Measurements from ENCODE around the gene IGF1R. TPM values are rescaled to one million over a fixed set of nuclear protein-coding genes. Genes with fewer than 3 reads are reported as not detected.

The IGF1R gene
- total and polyA plus RNA-seq, 4 experiments from 2014 or later: 0.45 to 49.2 (median 25.1) TPM

DNA sequence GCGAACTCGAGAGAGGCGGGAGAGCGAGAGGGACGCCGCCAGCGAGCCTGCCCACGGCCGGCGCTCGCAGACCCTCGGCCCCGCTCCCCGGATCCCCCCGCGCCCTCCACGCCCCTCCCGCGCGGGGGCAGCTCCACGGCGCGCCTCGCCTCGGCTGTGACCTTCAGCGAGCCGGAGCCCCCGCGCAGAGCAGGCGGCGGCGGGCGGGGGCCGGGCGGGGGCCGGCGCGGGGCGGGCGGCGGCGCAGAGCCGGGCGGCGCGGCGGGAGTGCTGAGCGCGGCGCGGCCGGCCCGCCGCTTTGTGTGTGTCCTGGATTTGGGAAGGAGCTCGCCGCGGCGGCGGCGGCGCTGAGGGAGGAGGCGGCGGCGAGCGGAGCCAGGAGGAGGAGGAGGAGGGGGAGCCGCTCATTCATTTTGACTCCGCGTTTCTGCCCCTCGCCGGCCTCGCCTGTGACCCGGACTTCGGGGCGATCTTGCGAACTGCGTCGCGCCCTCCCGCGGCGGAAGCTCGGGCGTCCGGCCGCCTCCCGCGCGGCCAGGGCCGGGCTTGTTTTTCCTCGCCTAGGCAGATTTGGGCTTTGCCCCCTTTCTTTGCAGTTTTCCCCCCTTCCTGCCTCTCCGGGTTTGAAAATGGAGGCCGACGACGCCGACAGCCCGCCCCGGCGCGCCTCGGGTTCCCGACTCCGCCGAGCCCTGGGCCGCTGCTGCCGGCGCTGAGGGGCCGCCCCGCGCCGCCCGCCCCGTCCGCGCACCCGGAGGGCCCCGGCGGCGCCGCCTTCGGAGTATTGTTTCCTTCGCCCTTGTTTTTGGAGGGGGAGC, 524 bp downstream of the IGF1R start:
- Histone ChIP-seq H3K27me3 (ENCODE audit: insufficient read depth, low read length) (peaks cover 14% of the 10 kb centered on the region), H3K4me1 (ENCODE audit: insufficient read depth, low read length) (peaks cover 23% of the 10 kb centered on the region), H3K27ac (ENCODE audit: low read depth, low read length) (no peak overlapping the region), H3K4me3 (ENCODE audit: low read length in 2 of 2) (peak overlapping the region in 1 of 2 donors; percentile 59), H3K36me3 (ENCODE audit: insufficient read depth, low read length) (no peaks in the 10 kb centered on the region), H3K9me3 (ENCODE audit: control insufficient read depth in 1 of 2, low read length in 2 of 2) (no peaks in the 10 kb centered on the region)
- Mint-ChIP-seq H3K27ac (peak overlapping the region in 6 of 7 donors; percentile 67 to 91 (median 84)), H3K9me3 (peaks cover 0 to 9% (median 2%) of the 10 kb centered on the region in 8 donors), H3K4me3 (peak overlapping the region; percentile 84 to 88 (median 87)), H3K36me3 (peaks cover 0 to 9% of the 10 kb centered on the region in 2 donors), H3K4me1 (peaks cover 17 to 35% (median 26%) of the 10 kb centered on the region in 4 donors), H3K27me3 (peaks cover 15 to 21% of the 10 kb centered on the region in 2 donors)
- peak; percentile 11 to 35 (median 22) for DNase-seq
- POLR2A ChIA-PET (ENCODE audit: partially characterized antibody): interaction anchor here (1.0 to 1.5 kb wide), 2 partner anchors 9 to 207 kb away, joined by 3 to 4 read pairs; no protein-coding TSS in a partner anchor
- CTCF ChIA-PET (ENCODE audit: partially characterized antibody): interaction anchor here (1.2 to 3.2 kb wide), 2 partner anchors 49 to 206 kb away, joined by 3 to 11 read pairs; no protein-coding TSS in a partner anchor
- intact Hi-C loops (cut with micrococcal nuclease): loop anchor here (5.0 kb wide), 3 partner anchors 47 to 1953 kb away; partner anchors contain the start of genes ASB7, LINS1 and LRRC28

DNA sequence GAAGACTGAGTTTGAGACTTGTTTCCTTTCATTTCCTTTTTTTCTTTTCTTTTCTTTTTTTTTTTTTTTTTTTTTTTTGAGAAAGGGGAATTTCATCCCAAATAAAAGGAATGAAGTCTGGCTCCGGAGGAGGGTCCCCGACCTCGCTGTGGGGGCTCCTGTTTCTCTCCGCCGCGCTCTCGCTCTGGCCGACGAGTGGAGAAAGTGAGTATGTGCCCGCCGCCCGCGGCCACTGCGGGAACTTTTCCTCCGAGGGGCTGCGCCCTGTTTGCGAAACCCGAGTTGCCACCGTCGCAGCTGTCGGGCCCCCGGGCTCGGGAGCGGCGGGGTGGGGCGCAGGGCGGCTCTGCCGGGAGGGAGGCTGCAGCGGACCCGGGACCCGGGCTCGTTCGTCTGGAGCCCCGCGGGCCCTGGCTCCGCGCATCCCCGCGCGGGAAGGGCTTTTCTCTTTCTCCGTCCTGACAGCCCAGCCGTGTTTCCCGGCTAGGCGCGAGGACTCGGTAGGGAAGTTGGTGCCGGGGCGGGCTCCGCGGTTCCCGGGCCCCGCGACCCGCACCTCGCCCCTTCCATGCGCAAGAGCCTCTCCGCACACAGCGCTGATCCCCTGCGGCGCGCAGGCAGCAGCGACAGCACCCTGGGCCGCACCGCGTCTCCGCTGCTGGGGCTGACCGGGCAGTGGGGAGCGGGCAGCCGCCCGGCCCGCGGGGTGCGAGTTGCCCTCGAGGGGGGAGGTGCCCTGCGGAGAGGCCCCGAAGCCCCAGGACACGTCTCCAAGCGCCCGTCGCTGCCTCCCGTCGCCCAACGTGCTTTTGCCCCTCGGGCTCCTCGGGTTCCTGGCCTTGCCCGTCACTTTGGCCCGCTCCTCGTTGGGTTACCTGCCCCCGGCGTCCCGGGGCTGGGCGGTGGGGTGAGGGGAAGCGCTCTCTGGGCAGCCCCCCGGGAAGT, 1.4 kb downstream of the IGF1R start:
- H3K27ac Mint-ChIP-seq: peak overlapping the region in 4 of 7 donors; percentile 90 to 96 (median 94)
- DNase-seq: peak; percentile 22 to 49 (median 30)
- H3K27me3 Mint-ChIP-seq: peaks cover 19 to 25% of the 10 kb centered on the region in 2 donors
- ChIA-PET CTCF (ENCODE audit: partially characterized antibody) (interaction anchor here (1.2 to 3.2 kb wide), 2 partner anchors 131 to 205 kb away, joined by 3 to 11 read pairs; no protein-coding TSS in a partner anchor), POLR2A (ENCODE audit: partially characterized antibody) (interaction anchor here (1.0 to 1.5 kb wide), 3 partner anchors 8 to 206 kb away, joined by 3 to 4 read pairs (median 3); no protein-coding TSS in a partner anchor)
- peaks cover 0 to 9% of the 10 kb centered on the region in 2 donors for H3K36me3 Mint-ChIP-seq
- Histone ChIP-seq H3K27me3 (ENCODE audit: insufficient read depth, low read length) (peaks cover 14% of the 10 kb centered on the region), H3K4me3 (ENCODE audit: low read length in 2 of 2) (peak overlapping the region; percentile 17 to 47), H3K4me1 (ENCODE audit: insufficient read depth, low read length) (peaks cover 23% of the 10 kb centered on the region), H3K36me3 (ENCODE audit: insufficient read depth, low read length) (no peaks in the 10 kb centered on the region), H3K27ac (ENCODE audit: low read depth, low read length) (no peak overlapping the region), H3K9me3 (ENCODE audit: control insufficient read depth in 1 of 2, low read length in 2 of 2) (no peaks in the 10 kb centered on the region)
- peak overlapping the region; percentile 85 to 97 (median 93) for H3K4me3 Mint-ChIP-seq
- H3K9me3 Mint-ChIP-seq: peaks cover 0 to 9% (median 2%) of the 10 kb centered on the region in 8 donors
- H3K4me1 Mint-ChIP-seq: peaks cover 17 to 37% (median 29%) of the 10 kb centered on the region in 4 donors
- intact Hi-C loops (cut with micrococcal nuclease): loop anchor here (5.0 kb wide), 5 partner anchors 47 to 1953 kb away; partner anchors contain the start of genes ASB7, LINS1, LRRC28 and LYSMD4

DNA sequence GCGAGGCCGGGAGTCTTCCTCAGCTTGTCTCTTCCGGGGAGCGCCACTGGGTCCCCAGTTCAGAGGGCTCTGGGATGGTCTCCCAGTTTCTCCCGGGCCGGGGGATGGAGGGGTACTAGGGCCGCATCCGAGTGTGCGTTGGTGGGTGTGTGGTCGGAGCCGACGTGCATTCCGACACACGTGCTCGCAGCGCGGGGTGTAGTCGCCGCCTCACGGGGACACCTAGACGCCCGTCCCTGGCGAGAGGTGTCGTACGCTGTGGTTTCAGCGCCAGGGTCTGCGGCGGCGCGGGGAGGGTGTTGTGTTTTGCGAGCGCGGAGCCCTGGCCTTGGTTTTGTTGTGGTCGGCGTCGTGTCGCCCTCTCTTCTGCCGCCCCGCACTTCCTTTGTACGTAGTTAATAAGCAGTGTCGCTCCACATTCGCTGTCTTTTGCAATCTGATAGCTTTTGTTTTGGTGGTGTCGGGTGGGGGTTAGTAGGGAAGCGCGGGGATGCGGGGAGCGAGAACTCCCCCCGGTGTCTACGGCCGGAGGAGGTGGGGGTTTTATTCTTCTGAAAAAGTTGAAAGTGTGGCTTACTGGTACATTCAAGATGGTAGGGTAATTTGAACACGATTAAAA, 2.2 kb downstream of the IGF1R start:
- POLR2A ChIA-PET (ENCODE audit: partially characterized antibody): interaction anchor here (1.5 kb wide), 1 partner anchor 18 kb away, joined by 3 read pairs; no protein-coding TSS in a partner anchor
- peaks cover 23% of the 10 kb centered on the region for H3K4me1 ChIP-seq (ENCODE audit: insufficient read depth, low read length)
- Mint-ChIP-seq H3K36me3 (peaks cover 0 to 9% of the 10 kb centered on the region in 2 donors), H3K27me3 (peaks cover 22 to 24% of the 10 kb centered on the region in 2 donors), H3K4me1 (peaks cover 17 to 37% (median 29%) of the 10 kb centered on the region in 4 donors), H3K4me3 (peak overlapping the region; percentile 85 to 97 (median 93)), H3K9me3 (peaks cover 0 to 9% (median 2%) of the 10 kb centered on the region in 8 donors), H3K27ac (peak overlapping the region; percentile 90 to 96 (median 91))
- peaks cover 14% of the 10 kb centered on the region for H3K27me3 ChIP-seq (ENCODE audit: insufficient read depth, low read length)
- peak overlapping the region; percentile 8 to 47 for H3K4me3 ChIP-seq (ENCODE audit: low read length in 2 of 2)
- DNase-seq: peak; percentile 44 to 65 (median 56)
- no peaks in the 10 kb centered on the region for H3K9me3 ChIP-seq (ENCODE audit: control insufficient read depth in 1 of 2, low read length in 2 of 2)
- intact Hi-C loops (cut with micrococcal nuclease): loop anchor here (1.0 to 5.0 kb wide), 3 partner anchors 9 to 1082 kb away; partner anchors contain the start of genes LYSMD4 and MEF2A
- H3K27ac ChIP-seq (ENCODE audit: low read depth, low read length): peak overlapping the region; percentile 1
- H3K36me3 ChIP-seq (ENCODE audit: insufficient read depth, low read length): no peaks in the 10 kb centered on the region
- CTCF ChIA-PET (ENCODE audit: partially characterized antibody): interaction anchor here (1.2 to 3.0 kb wide), 2 partner anchors 11 to 131 kb away, joined by 3 to 12 read pairs; no protein-coding TSS in a partner anchor

DNA sequence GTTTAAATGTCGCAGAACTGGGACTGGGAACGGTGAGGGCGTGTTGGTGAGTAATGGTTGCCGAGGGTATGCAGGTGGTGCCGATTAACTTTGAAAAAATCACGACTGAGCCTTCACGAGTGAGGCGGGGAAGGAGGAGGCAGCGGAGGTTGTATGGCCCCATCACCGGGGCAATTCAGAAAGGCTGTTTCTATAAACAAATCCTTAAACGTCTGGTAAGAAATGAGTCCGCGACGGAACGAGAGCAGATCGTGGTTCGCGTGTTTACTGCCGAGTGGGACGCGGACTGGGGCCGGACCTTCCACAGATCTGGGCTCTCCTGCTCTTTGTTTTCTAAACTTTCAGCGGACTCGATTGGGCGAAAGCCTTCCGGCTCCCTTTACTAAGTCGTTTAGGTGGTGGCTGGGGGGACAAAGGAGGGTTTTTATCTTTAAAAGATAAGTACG, 2.7 kb downstream of the IGF1R start:
- H3K4me1 ChIP-seq (ENCODE audit: insufficient read depth, low read length): peaks cover 23% of the 10 kb centered on the region
- peak overlapping the region; percentile 90 to 96 (median 91) for H3K27ac Mint-ChIP-seq
- no peaks in the 10 kb centered on the region for H3K36me3 ChIP-seq (ENCODE audit: insufficient read depth, low read length)
- CTCF ChIA-PET (ENCODE audit: partially characterized antibody): interaction anchor here (1.0 to 3.0 kb wide), 4 partner anchors 9 to 132 kb away, joined by 3 to 12 read pairs (median 3); no protein-coding TSS in a partner anchor
- peak overlapping the region; percentile 27 to 47 for H3K4me3 ChIP-seq (ENCODE audit: low read length in 2 of 2)
- POLR2A ChIA-PET (ENCODE audit: partially characterized antibody): interaction anchor here (1.5 kb wide), 1 partner anchor 17 kb away, joined by 3 read pairs; no protein-coding TSS in a partner anchor
- H3K4me3 Mint-ChIP-seq: peak overlapping the region; percentile 85 to 97 (median 93)
- peak overlapping the region; percentile 1 for H3K27ac ChIP-seq (ENCODE audit: low read depth, low read length)
- peaks cover 14% of the 10 kb centered on the region for H3K27me3 ChIP-seq (ENCODE audit: insufficient read depth, low read length)
- H3K36me3 Mint-ChIP-seq: peaks cover 0 to 9% of the 10 kb centered on the region in 2 donors
- H3K4me1 Mint-ChIP-seq: peaks cover 17 to 37% (median 29%) of the 10 kb centered on the region in 4 donors
- intact Hi-C loops (cut with micrococcal nuclease): loop anchor here (1.0 to 5.0 kb wide), 3 partner anchors 8 to 1081 kb away; partner anchors contain the start of genes LYSMD4 and MEF2A
- H3K9me3 Mint-ChIP-seq: peaks cover 0 to 9% (median 2%) of the 10 kb centered on the region in 8 donors
- H3K9me3 ChIP-seq (ENCODE audit: control insufficient read depth in 1 of 2, low read length in 2 of 2): no peaks in the 10 kb centered on the region
- H3K27me3 Mint-ChIP-seq: peaks cover 22 to 23% of the 10 kb centered on the region in 2 donors
- DNase-seq: peak in 3 of 5 donors; percentile 38 to 50 (median 39)

DNA sequence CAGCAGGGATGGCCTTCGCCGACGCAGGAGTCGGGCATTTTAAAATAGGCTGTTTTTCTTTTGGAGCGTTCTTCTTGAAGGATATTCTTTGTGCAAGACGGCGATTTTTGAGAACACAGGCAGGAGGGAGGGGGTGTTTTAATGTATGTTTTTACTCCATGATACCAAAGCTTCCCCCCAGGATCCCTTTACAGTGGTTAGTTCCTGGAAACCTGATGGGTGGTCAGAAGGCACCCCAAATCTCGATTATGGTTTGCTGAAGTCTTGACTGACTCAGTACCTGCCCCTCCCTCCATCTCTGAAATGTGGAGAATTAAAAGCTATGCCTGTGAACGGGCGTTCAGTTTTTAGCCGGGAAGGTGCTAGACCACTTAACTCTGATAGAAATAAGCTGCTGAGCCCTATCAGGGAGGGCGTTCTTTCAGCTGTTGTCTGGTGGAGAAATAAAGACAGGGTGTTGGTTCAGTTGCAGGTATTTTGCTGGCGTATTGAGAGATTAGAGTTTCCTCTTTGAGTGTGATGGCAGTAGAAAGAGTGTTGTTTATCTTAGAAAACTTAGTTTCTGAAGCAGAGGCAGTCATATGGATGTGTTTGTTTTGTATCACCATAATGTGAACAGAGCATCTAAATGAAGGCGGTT, 3.4 kb downstream of the IGF1R start:
- Mint-ChIP-seq H3K4me1 (peaks cover 17 to 36% (median 28%) of the 10 kb centered on the region in 4 donors), H3K9me3 (peaks cover 0 to 9% (median 2%) of the 10 kb centered on the region in 8 donors), H3K27ac (peak overlapping the region; percentile 90 to 96 (median 91)), H3K27me3 (peaks cover 22 to 23% of the 10 kb centered on the region in 2 donors), H3K4me3 (peak overlapping the region; percentile 85 to 97 (median 93)), H3K36me3 (peaks cover 0 to 9% of the 10 kb centered on the region in 2 donors)
- intact Hi-C loops (cut with micrococcal nuclease): loop anchor here (1.0 to 5.0 kb wide), 3 partner anchors 8 to 1081 kb away; partner anchors contain the start of genes LYSMD4 and MEF2A
- POLR2A ChIA-PET (ENCODE audit: partially characterized antibody): interaction anchor here (1.5 kb wide), 1 partner anchor 16 kb away, joined by 3 read pairs; no protein-coding TSS in a partner anchor
- Histone ChIP-seq H3K4me1 (ENCODE audit: insufficient read depth, low read length) (peaks cover 23% of the 10 kb centered on the region), H3K27ac (ENCODE audit: low read depth, low read length) (no peak overlapping the region), H3K4me3 (ENCODE audit: low read length in 2 of 2) (peak overlapping the region in 1 of 2 donors; percentile 27), H3K9me3 (ENCODE audit: control insufficient read depth in 1 of 2, low read length in 2 of 2) (no peaks in the 10 kb centered on the region), H3K27me3 (ENCODE audit: insufficient read depth, low read length) (peaks cover 14% of the 10 kb centered on the region), H3K36me3 (ENCODE audit: insufficient read depth, low read length) (no peaks in the 10 kb centered on the region)
- DNase-seq: peak in 1 of 5 donors; percentile 6
- CTCF ChIA-PET (ENCODE audit: partially characterized antibody): interaction anchor here (1.0 to 3.0 kb wide), 4 partner anchors 8 to 133 kb away, joined by 3 to 12 read pairs (median 3); no protein-coding TSS in a partner anchor
